SJCRH30 (cell line): ENCODE data around the gene USP10. TPM values are rescaled to one million over a fixed set of nuclear protein-coding genes. Genes with fewer than 3 reads are reported as not detected.
"Not testable (repeated sequence)": the region's sequence is repeated elsewhere in the genome, so short reads cannot be mapped to it uniquely, and the experiment has no call there.

ENCODE experiments used
- DNase-seq, 2 experiments: peaks; one replicate each; pipeline ENCODE4 v3.0.0-alpha.2; 2015 to 2020
- H3K27ac ChIP-seq: fragments of 250-450 bp; sonication (Bioruptor Pico); 2 replicates; pipeline ENCODE4 v1.5.1; 2020; ENCODE audit warnings: mild to moderate bottlenecking, moderate library complexity
- H3K27me3 ChIP-seq: fragments of 250-450 bp; sonication (Bioruptor Pico); 2 replicates; pipeline ENCODE4 v1.5.1; 2020; ENCODE audit warnings: mild to moderate bottlenecking, moderate library complexity
- H3K36me3 ChIP-seq: fragments of 250-450 bp; sonication (Bioruptor Pico); 2 replicates; pipeline ENCODE4 v1.5.1; 2020; ENCODE audit warnings: mild to moderate bottlenecking, moderate library complexity
- H3K4me1 ChIP-seq: fragments of 250-450 bp; sonication (Bioruptor Pico); 2 replicates; pipeline ENCODE4 v1.5.1; 2020; ENCODE audit warnings: mild to moderate bottlenecking, moderate library complexity
- H3K4me3 ChIP-seq: fragments of 250-450 bp; sonication (Bioruptor Pico); 2 replicates; pipeline ENCODE4 v1.5.1; 2020; ENCODE audit warnings: mild to moderate bottlenecking, moderate library complexity
- H3K9me3 ChIP-seq: fragments of 250-450 bp; sonication (Bioruptor Pico); replicated peaks from 2 replicates; pipeline ENCODE4 v1.5.1; 2020; ENCODE audit warnings: mild to moderate bottlenecking, moderate library complexity
- total RNA-seq: library from RNA; depleted of rRNA; stranded (reverse); fragments of >200 nt; shearing (Covaris generic); gene quantifications from 2 replicates; pipeline ENCODE4 v1.2.3, GENCODE V29; 2014

Gene USP10
- total RNA-seq, 1 experiment from 2014 or later = 68.3 TPM

DNA sequence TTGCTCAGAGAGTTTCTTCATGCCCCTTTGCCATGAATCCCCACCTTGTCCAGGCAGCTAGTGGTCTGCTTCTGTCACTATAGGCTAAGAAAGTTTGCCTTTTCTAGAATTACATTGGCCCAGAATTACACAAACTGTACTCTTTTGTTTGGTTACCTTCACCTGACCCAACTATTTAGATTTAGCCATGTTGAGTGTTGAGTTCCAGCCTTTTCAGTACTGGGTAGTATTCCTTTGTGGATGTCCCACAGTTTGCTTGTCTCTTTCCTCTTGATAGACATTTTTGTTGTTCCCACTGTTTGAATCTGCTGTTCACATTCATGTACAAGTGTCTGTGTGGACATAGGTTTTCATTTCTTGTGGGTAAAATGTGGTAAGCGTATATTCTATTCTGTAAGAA, 22.3 kb downstream of the USP10 start:
- Histone ChIP-seq H3K27me3 (no peaks in the 10 kb centered on the region), H3K4me1 (no peaks in the 10 kb centered on the region), H3K4me3 (no peak overlapping the region)

DNA sequence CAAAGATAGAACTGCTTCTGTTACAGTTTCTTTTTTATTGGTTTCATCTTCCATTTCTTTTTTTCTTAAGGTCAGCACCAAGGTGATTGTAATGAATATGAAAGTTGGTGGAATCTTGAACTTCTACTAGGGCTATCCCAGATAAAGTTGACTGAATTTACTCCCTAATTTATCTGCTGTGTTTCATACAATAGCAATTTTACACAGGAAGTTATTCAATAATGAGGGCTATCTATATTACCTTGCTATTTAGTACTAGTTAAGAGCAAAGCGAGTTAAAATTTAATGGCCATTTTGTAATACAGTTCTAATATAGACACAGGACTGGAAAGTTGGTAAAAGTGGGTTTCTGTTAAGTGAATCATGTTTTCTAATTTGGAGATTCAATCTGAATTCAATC, 24.1 kb downstream of the USP10 start:
- no peaks in the 10 kb centered on the region for H3K36me3 ChIP-seq
- H3K27me3 ChIP-seq = no peaks in the 10 kb centered on the region
- H3K4me3 ChIP-seq = no peak overlapping the region
- H3K9me3 ChIP-seq = no peaks in the 10 kb centered on the region
- H3K27ac ChIP-seq = no peak overlapping the region
- DNase-seq = no peak
- no peaks in the 10 kb centered on the region; the same call in 1 of the 2 replicates for H3K4me1 ChIP-seq

More for the DNA sequence above, 22.3 kb downstream of the USP10 start:
- no peak overlapping the region for H3K27ac ChIP-seq
- no peaks in the 10 kb centered on the region for H3K36me3 ChIP-seq
- H3K9me3 ChIP-seq = no peaks in the 10 kb centered on the region
- DNase-seq = no peak

GRCh38 chr16:84724606-84725309, 25.0 kb downstream of the USP10 start:
- no peak for DNase-seq
- peaks cover 3% of the 10 kb centered on the region for H3K4me1 ChIP-seq
- no peaks in the 10 kb centered on the region for H3K27me3 ChIP-seq
- H3K27ac ChIP-seq = no peak overlapping the region
- H3K9me3 ChIP-seq = no peaks in the 10 kb centered on the region
- no peaks in the 10 kb centered on the region for H3K36me3 ChIP-seq
- H3K4me3 ChIP-seq = no peak overlapping the region

DNA sequence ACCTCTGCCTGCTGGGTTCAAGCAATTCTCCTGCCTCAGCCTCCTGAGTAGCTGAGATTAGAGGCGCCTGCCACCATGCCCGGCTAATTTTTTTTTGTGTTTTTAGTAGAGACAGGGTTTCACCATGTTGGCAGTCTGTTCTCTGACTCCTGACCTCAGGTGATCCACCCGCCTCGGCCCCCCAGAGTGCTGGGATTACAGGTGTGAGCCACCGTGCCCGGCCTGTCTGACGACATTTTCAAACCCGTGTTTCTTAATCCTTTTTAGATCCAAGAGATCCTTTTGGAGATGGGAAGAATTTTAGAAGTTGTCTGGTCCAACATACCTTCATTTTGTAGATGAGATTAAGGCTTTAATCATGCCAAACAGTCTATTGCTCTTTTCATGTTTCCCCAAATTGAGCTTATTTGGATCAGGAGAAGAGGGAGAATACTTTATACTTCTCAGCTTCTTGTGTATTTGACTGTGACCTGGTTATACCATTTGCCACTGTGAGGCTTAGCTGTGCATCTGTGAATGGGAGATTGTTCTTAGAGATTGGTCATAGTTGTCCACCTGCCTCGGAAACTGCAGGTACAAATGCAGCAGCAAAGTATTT, 25.8 kb downstream of the USP10 start:
- Histone ChIP-seq H3K4me3 (no peak overlapping the region), H3K9me3 (no peaks in the 10 kb centered on the region), H3K27ac (no peak overlapping the region), H3K36me3 (no peaks in the 10 kb centered on the region), H3K27me3 (no peaks in the 10 kb centered on the region), H3K4me1 (peaks cover 11% of the 10 kb centered on the region)
- no peak for DNase-seq

- Histone ChIP-seq H3K4me1 (peaks cover 13% of the 10 kb centered on the region), H3K27me3 (no peaks in the 10 kb centered on the region), H3K27ac (no peak overlapping the region), H3K9me3 (no peaks in the 10 kb centered on the region), H3K36me3 (no peaks in the 10 kb centered on the region), H3K4me3 (no peak overlapping the region)
- DNase-seq = peak; percentile 53 to 76
Measured at GRCh38 chr16:84726079-84726668, 26.4 kb downstream of the USP10 start.

GRCh38 chr16:84726669-84727467, 27.1 kb downstream of the USP10 start:
- Histone ChIP-seq H3K9me3 (no peaks in the 10 kb centered on the region), H3K27me3 (no peaks in the 10 kb centered on the region), H3K27ac (no peak overlapping the region), H3K36me3 (no peaks in the 10 kb centered on the region), H3K4me1 (peaks cover 13% of the 10 kb centered on the region), H3K4me3 (no peak overlapping the region)
- no peak for DNase-seq

- DNase-seq = no peak
- Histone ChIP-seq H3K4me1 (peaks cover 16% of the 10 kb centered on the region), H3K9me3 (no peaks in the 10 kb centered on the region), H3K27me3 (no peaks in the 10 kb centered on the region), H3K36me3 (no peaks in the 10 kb centered on the region), H3K4me3 (no peak overlapping the region), H3K27ac (no peak overlapping the region)
Measured at GRCh38 chr16:84728853-84729424, 29.1 kb downstream of the USP10 start.

GRCh38 chr16:84729716-84730320, 30.0 kb downstream of the USP10 start:
- Histone ChIP-seq H3K4me1 (peaks cover 16% of the 10 kb centered on the region), H3K27ac (peak overlapping the region; percentile 60), H3K9me3 (no peaks in the 10 kb centered on the region), H3K27me3 (no peaks in the 10 kb centered on the region), H3K36me3 (peaks cover 4% of the 10 kb centered on the region), H3K4me3 (no peak overlapping the region)
- no peak for DNase-seq

DNA sequence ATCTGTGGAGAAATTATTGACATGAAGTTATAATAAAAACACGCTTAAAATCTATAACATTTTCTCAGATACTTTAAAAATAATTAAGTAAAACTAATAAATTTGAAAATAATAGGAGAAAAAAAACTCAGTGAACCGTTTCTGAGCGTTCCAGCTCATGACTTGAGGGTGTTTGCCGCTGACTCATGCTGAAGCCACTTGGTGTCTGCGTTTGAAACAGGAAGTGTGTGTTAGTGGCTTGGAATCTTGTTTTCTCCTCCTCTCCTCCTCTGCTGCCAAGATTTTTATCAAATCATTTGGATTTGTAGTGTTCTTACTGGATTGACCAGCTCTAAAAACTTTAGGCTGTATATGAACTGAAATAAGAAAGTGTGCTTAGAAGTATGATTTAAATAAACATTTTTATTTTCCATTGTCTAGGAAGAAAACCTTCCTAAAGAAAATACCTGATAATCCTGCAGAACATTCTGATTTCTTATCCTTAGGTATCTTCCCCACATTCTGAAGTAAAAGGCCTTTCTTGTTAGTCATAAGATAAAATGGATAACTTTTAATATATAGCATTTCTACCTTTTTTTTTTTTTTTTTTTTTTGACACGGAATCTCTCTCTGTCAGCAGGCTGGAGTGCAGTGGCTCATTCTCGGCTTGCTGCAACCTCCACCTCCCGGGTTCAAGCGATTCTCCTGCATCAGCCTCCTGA, 30.8 kb downstream of the USP10 start:
- H3K36me3 ChIP-seq = peaks cover 4% of the 10 kb centered on the region
- peak; percentile 35 to 52 for DNase-seq
- H3K9me3 ChIP-seq = no peaks in the 10 kb centered on the region
- H3K27me3 ChIP-seq = no peaks in the 10 kb centered on the region
- peak overlapping the region; percentile 11; the same call in 1 of the 2 replicates for H3K4me3 ChIP-seq
- peaks cover 16% of the 10 kb centered on the region for H3K4me1 ChIP-seq
- H3K27ac ChIP-seq = peak overlapping the region; percentile 60

DNA sequence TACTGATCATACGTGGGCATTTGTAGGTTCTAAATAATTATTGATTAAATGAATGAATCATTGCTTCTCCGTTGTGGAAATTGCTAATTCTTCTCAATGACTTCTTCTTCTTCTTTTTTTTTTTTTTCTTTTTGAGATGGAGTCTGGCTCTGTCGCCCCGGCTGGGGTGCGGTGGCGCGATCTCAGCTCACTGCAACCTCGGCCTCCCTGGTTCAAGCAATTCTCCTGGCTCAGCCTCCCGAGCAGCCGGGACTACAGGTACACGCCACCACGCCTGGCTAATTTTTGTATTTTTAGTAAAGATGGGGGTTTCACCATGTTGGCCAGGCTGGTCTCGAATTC, 32.5 kb downstream of the USP10 start:
- not testable (repeated sequence) for H3K4me3 ChIP-seq, H3K27ac ChIP-seq, DNase-seq, H3K27me3 ChIP-seq, H3K36me3 ChIP-seq, H3K9me3 ChIP-seq
- peaks cover 16% of the 10 kb centered on the region for H3K4me1 ChIP-seq

DNA sequence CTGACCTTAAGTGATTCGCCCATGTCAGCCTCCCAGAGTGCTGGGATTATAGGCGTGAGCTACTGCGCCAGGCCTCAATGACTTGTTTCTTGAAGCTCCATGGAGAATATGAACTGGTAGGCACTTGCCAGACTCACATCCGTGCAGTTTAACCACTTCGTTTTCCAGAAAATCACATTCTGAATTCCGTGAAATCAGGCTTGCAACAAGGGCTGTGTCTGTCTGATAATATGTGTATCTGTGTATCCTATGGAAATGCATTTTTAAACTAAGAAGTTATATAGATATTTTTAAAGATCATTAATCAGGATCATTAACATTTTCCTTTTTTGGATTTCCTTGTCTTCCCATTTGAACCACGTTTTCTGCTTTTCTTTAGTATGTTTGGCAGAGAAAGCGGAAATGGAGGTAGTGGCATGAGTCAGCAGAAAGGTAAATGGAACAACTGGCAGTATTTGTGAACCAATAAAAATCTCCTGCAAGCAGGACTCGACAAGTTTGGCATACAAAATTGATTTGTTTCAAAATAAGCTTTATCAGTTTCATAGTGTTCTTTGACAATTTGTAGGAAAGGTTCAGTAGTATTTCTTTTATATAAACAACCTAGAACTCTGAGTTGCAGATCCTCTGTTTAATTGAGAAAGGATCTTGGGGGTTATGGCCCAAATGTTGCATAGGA, 33.0 kb downstream of the USP10 start:
- no peak for DNase-seq
- no peaks in the 10 kb centered on the region for H3K9me3 ChIP-seq
- no peak overlapping the region for H3K4me3 ChIP-seq
- peaks cover 16% of the 10 kb centered on the region for H3K4me1 ChIP-seq
- H3K27ac ChIP-seq = no peak overlapping the region
- peaks cover 4% of the 10 kb centered on the region for H3K36me3 ChIP-seq
- no peaks in the 10 kb centered on the region for H3K27me3 ChIP-seq

DNA sequence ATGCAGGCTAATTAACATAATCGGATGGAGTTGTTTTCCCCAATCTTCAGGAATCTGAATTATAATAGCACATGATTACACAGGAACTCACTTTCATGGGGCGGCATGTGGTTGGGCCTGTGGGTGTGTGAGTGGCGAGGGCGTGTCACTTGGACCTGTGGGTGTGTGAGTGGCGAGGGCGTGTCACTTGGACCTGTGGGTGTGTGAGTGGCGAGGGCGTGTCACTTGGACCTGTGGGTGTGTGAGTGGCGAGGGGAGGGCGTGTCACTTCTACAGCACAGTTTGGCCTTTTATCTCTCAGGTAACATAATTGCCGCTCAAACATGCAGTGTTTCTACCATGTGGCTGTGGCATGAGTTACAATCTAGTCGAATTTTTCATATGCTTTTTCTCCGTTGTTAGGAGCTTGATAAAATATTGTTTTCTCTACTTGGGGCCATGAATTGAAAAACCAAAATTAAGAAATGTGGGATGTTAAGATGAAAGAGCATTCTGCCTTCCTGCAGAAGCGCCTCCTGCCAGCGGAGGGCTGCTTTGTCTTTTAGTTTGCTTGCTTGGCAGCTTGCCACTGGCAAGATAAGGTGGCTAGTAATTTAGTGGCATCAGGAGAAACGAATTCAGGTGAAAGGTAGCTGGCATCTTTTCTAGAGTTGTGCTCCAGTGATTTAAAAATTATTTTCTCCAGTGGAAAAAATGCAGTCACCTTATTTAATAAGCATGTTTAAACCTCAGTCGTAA, 36.2 kb downstream of the USP10 start:
- DNase-seq = no peak
- H3K27me3 ChIP-seq = no peaks in the 10 kb centered on the region
- no peak overlapping the region for H3K4me3 ChIP-seq
- H3K4me1 ChIP-seq = 0 out of 2 replicates have a peak, but pooled peaks cover 3% of the 10 kb centered on the region
- H3K36me3 ChIP-seq = peaks cover 4% of the 10 kb centered on the region
- no peaks in the 10 kb centered on the region for H3K9me3 ChIP-seq
- H3K27ac ChIP-seq = no peak overlapping the region
